Activated naive CD4-positive, alpha-beta T cell treated with anti-CD3 and anti-CD28 coated beads, Interleukin-2, amount 50 U/mL, for 24 hours (primary cell): ENCODE results near the gene ELL.

ENCODE experiments used
- H3K27ac Mint-ChIP-seq: one replicate; pipeline ENCODE4 v1.8.0; 2021; ENCODE audit warnings: mild to moderate bottlenecking, mixed read lengths
- H3K27me3 Mint-ChIP-seq: one replicate; pipeline ENCODE4 v1.8.0; 2021; ENCODE audit warnings: mixed read lengths
- H3K36me3 Mint-ChIP-seq: one replicate; pipeline ENCODE4 v1.8.0; 2021; ENCODE audit warnings: mixed read lengths
- H3K4me1 Mint-ChIP-seq: one replicate; pipeline ENCODE4 v1.8.0; 2021; ENCODE audit warnings: mixed read lengths
- H3K4me3 Mint-ChIP-seq: one replicate; pipeline ENCODE4 v1.8.0; 2021; ENCODE audit warnings: mild to moderate bottlenecking, mixed read lengths
- H3K9me3 Mint-ChIP-seq: one replicate; pipeline ENCODE4 v1.8.0; 2021; ENCODE audit warnings: mixed read lengths

Gene ELL

GRCh38 chr19:18488838-18489626, 32.8 kb downstream of the ELL start:
- Mint-ChIP-seq H3K27ac (no peak overlapping the region), H3K36me3 (no peaks in the 10 kb centered on the region), H3K4me1 (peaks cover 52% of the 10 kb centered on the region), H3K4me3 (no peak overlapping the region), H3K27me3 (no peaks in the 10 kb centered on the region), H3K9me3 (no peaks in the 10 kb centered on the region)

- no peaks in the 10 kb centered on the region for H3K36me3 Mint-ChIP-seq
- H3K9me3 Mint-ChIP-seq = no peaks in the 10 kb centered on the region
- H3K27me3 Mint-ChIP-seq = no peaks in the 10 kb centered on the region
- H3K4me3 Mint-ChIP-seq = no peak overlapping the region
- no peak overlapping the region for H3K27ac Mint-ChIP-seq
- H3K4me1 Mint-ChIP-seq = peaks cover 54% of the 10 kb centered on the region
Measured at GRCh38 chr19:18488403-18488723, 33.5 kb downstream of the ELL start.

DNA sequence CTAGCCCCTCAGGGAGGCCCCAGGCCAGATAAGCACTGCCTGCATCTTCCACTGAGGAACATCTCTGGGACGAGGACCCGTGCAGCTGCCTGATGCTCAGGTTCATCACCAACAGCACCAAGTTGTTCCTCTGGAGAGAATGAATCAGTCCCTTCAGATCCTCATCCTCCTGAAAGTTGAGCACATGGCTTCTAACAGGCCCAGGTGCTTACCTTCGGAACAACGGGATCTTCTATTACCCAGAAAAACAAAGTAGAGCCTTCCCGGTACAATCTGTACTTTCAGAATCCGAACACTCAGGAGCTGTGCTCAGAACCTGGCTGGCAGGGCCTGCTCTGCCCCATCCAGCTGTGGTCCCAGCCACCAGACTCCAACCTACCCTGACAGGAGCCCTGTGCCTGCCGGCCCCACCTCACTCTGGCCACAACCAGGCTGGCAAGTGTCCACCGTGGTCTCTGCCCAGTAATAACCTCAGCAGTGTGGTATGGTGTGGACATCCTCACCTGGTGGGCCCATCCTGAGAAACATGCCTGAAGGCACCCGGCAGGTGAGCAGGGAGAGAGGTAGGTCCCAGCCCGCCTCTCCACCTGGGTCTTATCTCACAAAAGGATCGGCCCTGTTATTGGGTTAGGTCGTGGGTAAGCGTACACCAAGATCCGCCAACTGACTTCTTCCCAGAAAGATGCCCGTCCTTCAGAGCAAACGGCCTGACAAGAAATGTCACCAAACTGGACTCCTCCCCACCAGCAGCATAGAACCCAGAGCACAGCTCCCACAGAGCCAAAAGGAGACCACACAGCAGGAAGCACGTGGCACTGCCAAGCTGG, 34.1 kb downstream of the ELL start:
- no peaks in the 10 kb centered on the region for H3K27me3 Mint-ChIP-seq
- H3K36me3 Mint-ChIP-seq = no peaks in the 10 kb centered on the region
- no peaks in the 10 kb centered on the region for H3K9me3 Mint-ChIP-seq
- peaks cover 59% of the 10 kb centered on the region for H3K4me1 Mint-ChIP-seq
- H3K4me3 Mint-ChIP-seq = no peak overlapping the region
- H3K27ac Mint-ChIP-seq = no peak overlapping the region

DNA sequence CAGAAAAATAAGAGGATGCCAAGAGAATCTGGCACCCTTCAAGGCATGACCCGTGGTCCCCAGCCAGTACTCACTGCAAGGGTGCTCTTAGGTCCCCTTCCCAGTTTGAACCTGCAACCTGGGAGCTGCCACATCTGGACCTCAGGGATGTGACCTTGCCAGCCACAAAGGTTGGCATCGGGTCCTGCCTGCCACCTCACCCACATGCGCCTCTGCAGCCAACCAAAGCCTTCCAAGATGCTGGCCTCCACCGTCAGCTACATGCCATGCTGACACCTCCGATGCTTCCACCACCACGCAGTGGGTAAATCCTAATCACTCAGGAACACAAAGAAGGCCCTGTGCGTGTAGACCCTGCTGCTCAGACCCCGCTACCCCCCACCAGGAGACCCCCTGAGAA, 35.1 kb downstream of the ELL start:
- Mint-ChIP-seq H3K36me3 (no peaks in the 10 kb centered on the region), H3K9me3 (no peaks in the 10 kb centered on the region), H3K27ac (no peak overlapping the region), H3K4me3 (no peak overlapping the region), H3K4me1 (peaks cover 64% of the 10 kb centered on the region), H3K27me3 (no peaks in the 10 kb centered on the region)

DNA sequence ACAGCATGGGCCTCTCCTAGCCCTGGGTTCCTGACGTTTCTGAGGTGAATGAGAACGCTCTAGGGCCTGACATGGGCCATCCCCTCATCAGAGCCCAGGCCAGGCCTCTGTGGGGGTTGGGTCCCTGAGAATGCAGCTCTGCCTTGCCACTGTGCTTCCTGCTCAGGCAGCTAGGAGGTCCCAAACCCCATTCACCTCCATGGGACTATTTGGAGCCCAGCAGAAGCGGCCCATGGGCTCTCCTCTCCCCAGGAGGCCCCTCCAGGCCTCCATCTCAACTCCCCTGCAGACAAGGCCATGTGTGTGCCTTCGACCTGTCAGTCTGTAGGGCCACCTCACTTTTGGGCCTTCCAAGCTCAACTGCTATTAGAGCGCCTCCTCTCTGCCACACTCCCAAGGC, 36.9 kb downstream of the ELL start:
- no peak overlapping the region for H3K4me3 Mint-ChIP-seq
- H3K9me3 Mint-ChIP-seq = no peaks in the 10 kb centered on the region
- no peaks in the 10 kb centered on the region for H3K27me3 Mint-ChIP-seq
- H3K36me3 Mint-ChIP-seq = no peaks in the 10 kb centered on the region
- peaks cover 70% of the 10 kb centered on the region for H3K4me1 Mint-ChIP-seq
- H3K27ac Mint-ChIP-seq = no peak overlapping the region

DNA sequence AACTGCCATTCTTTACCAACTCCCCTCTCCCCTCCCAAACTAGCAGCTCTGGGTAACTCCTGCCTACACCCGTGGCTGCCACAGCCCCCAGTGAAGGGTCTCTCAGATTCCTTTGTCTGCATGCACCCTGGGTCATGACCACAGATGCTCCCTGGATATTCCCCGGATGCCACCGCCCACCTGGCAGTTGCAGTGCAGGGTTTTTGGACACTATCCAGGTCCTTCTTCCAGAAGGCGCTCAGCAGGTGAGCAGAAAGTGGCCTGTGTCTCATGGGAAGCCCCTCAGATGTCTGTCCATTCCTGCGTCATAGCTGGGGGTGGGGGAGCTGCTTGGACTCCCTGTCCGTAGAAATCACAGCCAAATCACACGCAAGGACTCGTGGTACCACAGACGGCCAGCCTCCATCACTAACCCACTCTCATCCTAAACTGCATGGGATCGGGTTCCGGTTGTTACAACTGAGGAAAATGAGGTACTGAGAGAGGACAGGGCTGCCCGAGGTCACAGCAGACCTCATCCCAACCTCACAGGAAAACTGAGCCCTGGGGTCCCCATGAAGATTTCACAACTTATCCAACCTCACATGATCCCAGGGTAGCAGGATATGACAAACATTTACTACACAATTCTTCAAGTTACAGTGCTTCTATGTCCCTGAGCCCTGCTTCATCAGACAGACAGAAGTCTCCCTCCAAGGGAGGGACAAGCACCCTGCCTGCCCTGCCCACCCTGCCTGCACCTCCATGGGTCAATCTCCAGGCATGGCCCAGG, 38.6 kb downstream of the ELL start:
- Mint-ChIP-seq H3K4me1 (peaks cover 78% of the 10 kb centered on the region), H3K4me3 (no peak overlapping the region), H3K27me3 (no peaks in the 10 kb centered on the region), H3K9me3 (no peaks in the 10 kb centered on the region), H3K27ac (peak overlapping the region; percentile 46), H3K36me3 (no peaks in the 10 kb centered on the region)

GRCh38 chr19:18481505-18482222, 40.2 kb downstream of the ELL start:
- Mint-ChIP-seq H3K4me3 (no peak overlapping the region), H3K27ac (no peak overlapping the region), H3K4me1 (peaks cover 77% of the 10 kb centered on the region), H3K27me3 (no peaks in the 10 kb centered on the region), H3K9me3 (no peaks in the 10 kb centered on the region), H3K36me3 (no peaks in the 10 kb centered on the region)

DNA sequence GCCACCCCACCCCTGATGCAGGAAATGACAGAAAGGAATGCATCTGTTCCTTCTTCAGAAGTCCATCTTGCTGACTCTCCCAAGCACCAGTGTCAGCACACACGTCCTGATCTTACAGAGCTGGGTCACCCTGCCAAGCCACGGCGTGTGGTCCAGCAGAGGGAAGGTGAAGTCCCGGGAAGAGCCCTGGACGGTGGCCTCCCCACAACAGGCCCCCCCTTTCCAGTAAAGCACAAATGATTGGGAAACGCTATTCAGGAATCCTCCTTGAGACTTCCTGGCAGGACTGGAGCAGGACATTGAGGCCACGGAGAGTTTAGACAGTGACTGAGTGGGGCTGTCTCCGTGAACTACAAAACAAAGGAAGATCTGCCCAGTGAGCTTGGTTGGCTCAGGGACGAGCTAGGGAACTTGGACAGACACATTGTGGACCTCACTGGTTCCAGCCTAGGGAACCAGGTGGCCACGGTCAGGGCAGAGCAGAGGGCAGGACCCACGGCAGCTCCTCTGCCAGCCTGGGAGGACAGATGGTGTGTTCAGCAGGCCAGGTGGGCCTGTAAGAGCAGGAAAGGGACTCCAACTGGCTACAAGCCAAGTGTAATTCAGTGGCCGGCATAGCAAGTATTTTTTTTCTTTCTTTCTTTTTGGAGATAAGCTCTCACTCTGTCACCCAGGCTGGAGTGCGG, 41.7 kb downstream of the ELL start:
- peaks cover 80% of the 10 kb centered on the region for H3K4me1 Mint-ChIP-seq
- no peaks in the 10 kb centered on the region for H3K36me3 Mint-ChIP-seq
- H3K4me3 Mint-ChIP-seq = peak overlapping the region; percentile 1
- H3K27me3 Mint-ChIP-seq = no peaks in the 10 kb centered on the region
- peak overlapping the region; percentile 70 for H3K27ac Mint-ChIP-seq
- no peaks in the 10 kb centered on the region for H3K9me3 Mint-ChIP-seq

GRCh38 chr19:18478545-18479311, 43.1 kb downstream of the ELL start:
- Mint-ChIP-seq H3K4me1 (peaks cover 75% of the 10 kb centered on the region), H3K27ac (peak overlapping the region; percentile 84), H3K27me3 (no peaks in the 10 kb centered on the region), H3K9me3 (no peaks in the 10 kb centered on the region), H3K36me3 (no peaks in the 10 kb centered on the region), H3K4me3 (peak overlapping the region; percentile 74)

GRCh38 chr19:18477974-18478373, 43.9 kb downstream of the ELL start:
- no peaks in the 10 kb centered on the region for H3K36me3 Mint-ChIP-seq
- no peak overlapping the region for H3K4me3 Mint-ChIP-seq
- peaks cover 68% of the 10 kb centered on the region for H3K4me1 Mint-ChIP-seq
- H3K9me3 Mint-ChIP-seq = no peaks in the 10 kb centered on the region
- no peak overlapping the region for H3K27ac Mint-ChIP-seq
- no peaks in the 10 kb centered on the region for H3K27me3 Mint-ChIP-seq

DNA sequence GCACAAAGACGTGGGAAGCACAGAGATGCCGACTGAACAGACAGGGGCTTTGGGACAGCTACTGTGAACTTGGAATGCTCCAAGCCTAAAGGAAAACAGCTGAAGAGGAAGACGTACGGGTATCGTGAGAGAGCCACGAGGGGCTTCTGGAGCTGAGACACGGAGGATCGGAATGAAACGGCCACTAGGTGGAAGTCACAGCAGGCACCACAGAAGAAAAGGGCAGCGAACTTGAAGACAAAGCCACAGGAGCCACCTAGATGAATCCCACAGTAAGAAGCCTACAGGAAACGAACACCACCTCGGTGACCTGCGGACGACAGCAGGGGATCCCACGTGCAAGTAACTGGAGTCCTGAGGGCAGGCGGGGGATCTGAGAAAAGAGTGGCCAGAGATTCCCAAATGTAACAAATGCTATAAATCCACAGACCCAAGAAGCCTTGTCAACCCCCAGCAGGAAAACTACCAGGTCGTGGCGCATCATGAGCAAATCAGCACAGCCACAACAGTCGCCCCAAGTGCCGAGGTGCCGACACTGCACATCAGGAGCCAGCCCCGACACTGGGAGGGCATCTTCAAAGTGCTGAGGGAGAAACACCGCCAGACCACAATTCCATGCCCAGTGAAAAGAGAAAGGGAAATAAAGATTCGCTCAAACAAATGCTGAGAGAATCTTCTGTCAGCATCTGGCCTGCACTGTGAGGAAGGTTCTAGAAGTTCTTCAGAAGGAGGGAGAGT, 44.7 kb downstream of the ELL start:
- H3K9me3 Mint-ChIP-seq = no peaks in the 10 kb centered on the region
- H3K27me3 Mint-ChIP-seq = no peaks in the 10 kb centered on the region
- peak overlapping the region; percentile 68 for H3K27ac Mint-ChIP-seq
- H3K4me1 Mint-ChIP-seq = peaks cover 64% of the 10 kb centered on the region
- H3K36me3 Mint-ChIP-seq = no peaks in the 10 kb centered on the region
- H3K4me3 Mint-ChIP-seq = no peak overlapping the region

DNA sequence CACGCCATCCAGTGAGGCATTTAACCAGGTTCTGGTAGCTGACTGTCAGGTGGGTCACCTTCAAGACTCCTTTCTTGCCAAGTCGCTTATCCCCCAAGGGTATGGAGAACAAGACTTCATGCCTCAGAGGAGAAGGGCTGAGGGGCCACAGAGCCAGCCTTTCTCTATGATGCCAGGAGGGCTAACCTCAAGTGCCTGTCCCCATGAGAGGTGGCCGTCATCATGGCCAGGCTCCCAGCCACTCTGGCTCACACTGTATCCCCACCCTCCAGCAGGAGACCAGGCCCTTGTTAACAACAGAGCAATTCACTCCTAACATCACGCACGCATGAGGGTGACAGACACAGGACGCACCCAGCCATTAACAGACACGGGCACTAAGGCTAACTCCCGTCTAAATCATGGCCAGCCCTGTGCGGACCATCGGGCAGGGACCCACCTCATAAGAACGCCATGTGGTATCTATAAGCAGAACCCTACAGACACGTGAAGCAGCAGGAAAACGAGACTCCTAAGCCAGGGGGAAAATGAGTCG, 45.3 kb downstream of the ELL start:
- H3K27ac Mint-ChIP-seq = peak overlapping the region; percentile 68
- no peaks in the 10 kb centered on the region for H3K36me3 Mint-ChIP-seq
- peaks cover 60% of the 10 kb centered on the region for H3K4me1 Mint-ChIP-seq
- no peaks in the 10 kb centered on the region for H3K27me3 Mint-ChIP-seq
- no peak overlapping the region for H3K4me3 Mint-ChIP-seq
- no peaks in the 10 kb centered on the region for H3K9me3 Mint-ChIP-seq

DNA sequence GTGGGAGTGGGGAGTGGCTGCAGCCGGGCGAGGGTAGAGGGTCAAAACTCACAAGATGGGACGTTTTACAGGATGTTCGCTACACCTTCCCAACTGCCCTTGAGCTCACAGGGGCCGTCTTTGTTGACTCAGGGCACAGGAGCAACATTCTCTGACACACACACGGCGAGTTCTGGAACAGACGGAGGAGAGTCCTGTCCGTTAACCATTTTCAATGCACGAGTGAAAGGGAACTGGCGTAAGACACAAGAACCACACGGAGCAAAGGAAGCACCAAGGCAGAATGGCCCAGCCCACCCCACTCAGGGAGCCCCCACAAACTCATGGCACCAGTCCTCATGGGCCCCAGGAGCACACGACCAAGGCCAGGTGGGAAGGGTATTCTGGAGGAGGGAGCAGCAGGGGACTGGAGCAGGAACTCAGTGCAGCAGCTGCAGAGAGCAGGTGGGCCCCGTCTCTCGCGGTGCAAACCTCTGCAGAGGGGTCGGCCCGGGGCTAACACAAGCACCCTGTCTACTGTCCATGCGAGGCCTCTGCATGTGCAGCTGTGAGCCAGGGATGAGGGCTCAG, 46.0 kb downstream of the ELL start:
- no peaks in the 10 kb centered on the region for H3K9me3 Mint-ChIP-seq
- H3K4me3 Mint-ChIP-seq = no peak overlapping the region
- peaks cover 53% of the 10 kb centered on the region for H3K4me1 Mint-ChIP-seq
- peak overlapping the region; percentile 48 for H3K27ac Mint-ChIP-seq
- H3K36me3 Mint-ChIP-seq = no peaks in the 10 kb centered on the region
- no peaks in the 10 kb centered on the region for H3K27me3 Mint-ChIP-seq
